HFFc6 (cell line): ENCODE measurements around the gene SLCO1A2. TPM values are rescaled to one million over a fixed set of nuclear protein-coding genes. Genes with fewer than 3 reads are reported as not detected.

Experiments
- DNase-seq: peaks from one replicate; pipeline ENCODE4 v3.0.0-alpha.2; 2018
- H3K27ac Mint-ChIP-seq: 2 replicates; pipeline ENCODE4 v1.8.0; 2020; ENCODE audit warnings: mild to moderate bottlenecking, mixed read lengths
- H3K27me3 Mint-ChIP-seq: 2 replicates; pipeline ENCODE4 v1.8.0; 2021; ENCODE audit warnings: mild to moderate bottlenecking, moderate library complexity, mixed read lengths; ENCODE audit not compliant: insufficient read depth
- H3K36me3 Mint-ChIP-seq: 2 replicates; pipeline ENCODE4 v1.8.0; 2021; ENCODE audit warnings: low read depth, mixed read lengths
- H3K4me1 Mint-ChIP-seq: 2 replicates; pipeline ENCODE4 v1.8.0; 2020; ENCODE audit warnings: low read depth, mixed read lengths
- H3K4me3 Mint-ChIP-seq: 2 replicates; pipeline ENCODE4 v1.8.0; 2020; ENCODE audit warnings: mild to moderate bottlenecking, moderate library complexity, mixed read lengths
- H3K9me3 Mint-ChIP-seq: 2 replicates; pipeline ENCODE4 v1.8.0; 2020; ENCODE audit warnings: mild to moderate bottlenecking, mixed read lengths
- total RNA-seq, 6 experiments: library from RNA; stranded (reverse); fragmentation: NEBNext Ultra II Directional; extraction: Animal tissue kit (Norgen Biotek cat#: 25700); gene quantifications; 2 replicates in 1 of 6; 3 replicates in 5 of 6; pipeline ENCODE4 v1.2.3, GENCODE V29; 2021
- TF ChIP-seq, protein P1 (sequence below): fragments of 200-600 bp; sonication (generic); IDR thresholded peaks from 2 replicates; pipeline ENCODE4 v1.5.0; 2021; ENCODE audit warnings: antibody characterized with exemption, mild to moderate bottlenecking

Gene SLCO1A2
- total RNA-seq, 6 experiments from 2014 or later = not detected

DNA sequence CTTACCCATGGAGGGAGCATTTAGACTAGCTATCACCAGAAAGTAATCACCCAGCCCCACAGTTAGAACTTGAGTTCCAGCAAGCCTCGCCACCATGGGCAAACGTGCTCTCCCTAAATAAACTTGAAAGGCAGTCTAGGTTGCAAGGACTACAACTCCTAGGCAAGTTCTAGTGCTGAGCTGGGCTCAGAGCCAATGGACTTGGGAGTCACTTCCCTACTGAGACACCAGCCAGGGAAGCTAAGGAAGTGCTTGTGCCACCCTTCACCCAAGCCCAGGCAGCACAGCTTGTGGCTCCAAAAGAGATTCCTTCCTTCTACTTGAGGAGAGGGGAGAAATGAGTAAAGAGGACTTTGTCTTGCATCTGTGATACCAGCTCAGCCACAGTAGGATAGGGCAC, 57.9 kb downstream of the SLCO1A2 start:
- Mint-ChIP-seq H3K27me3 (no peaks in the 10 kb centered on the region), H3K9me3 (no peaks in the 10 kb centered on the region; the same call in 1 of the 2 replicates), H3K4me3 (no peak overlapping the region), H3K4me1 (no peaks in the 10 kb centered on the region), H3K27ac (no peak overlapping the region), H3K36me3 (no peaks in the 10 kb centered on the region)
- DNase-seq = no peak
- TF ChIP-seq, protein P1, sequence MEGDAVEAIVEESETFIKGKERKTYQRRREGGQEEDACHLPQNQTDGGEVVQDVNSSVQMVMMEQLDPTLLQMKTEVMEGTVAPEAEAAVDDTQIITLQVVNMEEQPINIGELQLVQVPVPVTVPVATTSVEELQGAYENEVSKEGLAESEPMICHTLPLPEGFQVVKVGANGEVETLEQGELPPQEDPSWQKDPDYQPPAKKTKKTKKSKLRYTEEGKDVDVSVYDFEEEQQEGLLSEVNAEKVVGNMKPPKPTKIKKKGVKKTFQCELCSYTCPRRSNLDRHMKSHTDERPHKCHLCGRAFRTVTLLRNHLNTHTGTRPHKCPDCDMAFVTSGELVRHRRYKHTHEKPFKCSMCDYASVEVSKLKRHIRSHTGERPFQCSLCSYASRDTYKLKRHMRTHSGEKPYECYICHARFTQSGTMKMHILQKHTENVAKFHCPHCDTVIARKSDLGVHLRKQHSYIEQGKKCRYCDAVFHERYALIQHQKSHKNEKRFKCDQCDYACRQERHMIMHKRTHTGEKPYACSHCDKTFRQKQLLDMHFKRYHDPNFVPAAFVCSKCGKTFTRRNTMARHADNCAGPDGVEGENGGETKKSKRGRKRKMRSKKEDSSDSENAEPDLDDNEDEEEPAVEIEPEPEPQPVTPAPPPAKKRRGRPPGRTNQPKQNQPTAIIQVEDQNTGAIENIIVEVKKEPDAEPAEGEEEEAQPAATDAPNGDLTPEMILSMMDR = no peak

DNA sequence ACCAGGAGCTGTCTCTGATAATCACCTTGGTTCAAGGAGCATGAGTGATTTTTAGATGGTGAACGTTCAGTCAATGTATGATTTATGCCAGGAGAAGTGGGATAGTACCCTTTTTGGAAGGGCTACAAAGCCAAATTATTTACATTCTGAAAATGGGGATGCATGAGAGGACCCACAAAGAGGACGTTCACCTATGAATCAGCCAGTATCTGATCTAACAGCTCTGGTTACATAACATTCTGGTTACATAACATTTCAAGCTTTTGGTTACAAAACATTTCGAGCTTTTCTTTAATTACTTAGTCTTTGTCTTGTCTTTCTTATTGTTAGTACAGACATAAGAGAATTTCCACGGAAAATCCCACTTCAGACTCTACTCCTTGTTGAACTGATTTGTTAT, 68.8 kb downstream of the SLCO1A2 start:
- TF ChIP-seq, protein P1 = no peak
- H3K27me3 Mint-ChIP-seq = no peaks in the 10 kb centered on the region
- H3K36me3 Mint-ChIP-seq = no peaks in the 10 kb centered on the region
- no peaks in the 10 kb centered on the region for H3K4me1 Mint-ChIP-seq
- no peaks in the 10 kb centered on the region; the same call in 1 of the 2 replicates for H3K9me3 Mint-ChIP-seq
- H3K4me3 Mint-ChIP-seq = no peak overlapping the region
- no peak for DNase-seq
- H3K27ac Mint-ChIP-seq = no peak overlapping the region

DNA sequence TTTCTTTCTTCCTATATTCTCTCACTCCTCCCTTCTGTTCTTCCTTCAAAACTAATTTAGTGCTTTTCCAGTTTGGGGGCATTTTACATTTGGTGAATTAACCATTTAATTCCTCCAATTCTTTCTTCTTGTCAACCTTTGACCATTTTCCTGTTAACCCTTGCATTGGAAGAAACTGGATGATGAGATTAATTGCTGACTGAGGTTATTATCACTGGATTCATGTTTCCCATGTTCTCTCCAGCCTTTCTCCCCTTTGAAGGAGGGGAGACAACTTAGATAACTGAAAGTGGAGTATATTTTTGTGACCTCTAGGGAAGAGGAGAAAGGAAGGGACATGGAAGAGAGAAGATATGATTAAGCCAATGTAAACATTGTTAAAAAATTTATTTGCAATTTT, 70.5 kb downstream of the SLCO1A2 start:
- no peak overlapping the region for H3K27ac Mint-ChIP-seq
- no peaks in the 10 kb centered on the region for H3K27me3 Mint-ChIP-seq
- DNase-seq = no peak
- H3K4me3 Mint-ChIP-seq = no peak overlapping the region
- H3K4me1 Mint-ChIP-seq = no peaks in the 10 kb centered on the region
- TF ChIP-seq, protein P1 = no peak
- no peaks in the 10 kb centered on the region; the same call in 1 of the 2 replicates for H3K9me3 Mint-ChIP-seq
- no peaks in the 10 kb centered on the region for H3K36me3 Mint-ChIP-seq

DNA sequence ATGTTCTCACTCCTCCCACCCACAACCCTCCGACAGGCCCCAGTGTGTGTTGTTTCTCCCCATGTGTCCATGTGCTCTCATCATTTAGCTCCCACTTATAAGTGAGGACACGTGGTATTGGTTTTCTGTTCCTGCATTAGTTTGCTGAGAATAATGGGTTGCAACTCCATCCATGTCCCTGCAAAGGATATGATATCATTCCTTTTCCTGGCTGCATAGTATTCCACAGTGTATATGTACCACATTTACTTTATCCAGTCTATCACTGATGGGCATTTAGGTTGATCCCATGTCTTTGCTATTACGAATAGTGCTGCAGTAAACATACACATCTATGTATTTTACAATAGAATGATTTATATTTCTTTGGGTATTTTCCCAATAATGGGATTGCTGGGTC, 77.5 kb downstream of the SLCO1A2 start:
- TF ChIP-seq, protein P1 = no peak
- Mint-ChIP-seq H3K9me3 (no peaks in the 10 kb centered on the region), H3K27ac (no peak overlapping the region), H3K27me3 (0 out of 2 replicates have a peak, but pooled peaks cover 1% of the 10 kb centered on the region), H3K4me3 (no peak overlapping the region), H3K36me3 (no peaks in the 10 kb centered on the region), H3K4me1 (no peaks in the 10 kb centered on the region)
- no peak for DNase-seq

DNA sequence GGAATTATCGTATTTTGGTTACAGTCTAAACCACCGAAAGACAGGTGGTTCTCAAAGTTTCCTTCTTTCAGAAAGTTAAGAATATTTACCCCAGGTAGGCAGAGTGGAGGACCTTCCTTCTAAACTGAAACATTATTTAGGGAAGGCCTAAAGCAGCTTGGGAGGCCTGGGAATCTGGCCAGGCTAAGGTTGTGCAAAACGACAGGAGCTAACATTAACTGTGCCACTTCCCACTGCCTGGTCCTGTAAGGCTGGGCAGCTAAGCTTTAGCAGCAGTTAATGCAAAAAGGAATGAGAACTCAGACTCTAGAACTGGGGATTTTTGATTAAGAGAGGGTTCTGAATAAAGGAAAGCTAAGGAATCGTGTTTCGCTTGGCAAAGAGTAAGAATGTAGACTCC, 82.6 kb downstream of the SLCO1A2 start:
- Mint-ChIP-seq H3K27me3 (no peaks in the 10 kb centered on the region), H3K27ac (no peak overlapping the region), H3K4me1 (no peaks in the 10 kb centered on the region), H3K4me3 (no peak overlapping the region), H3K36me3 (no peaks in the 10 kb centered on the region), H3K9me3 (no peaks in the 10 kb centered on the region)
- DNase-seq = no peak
- TF ChIP-seq, protein P1 = no peak

DNA sequence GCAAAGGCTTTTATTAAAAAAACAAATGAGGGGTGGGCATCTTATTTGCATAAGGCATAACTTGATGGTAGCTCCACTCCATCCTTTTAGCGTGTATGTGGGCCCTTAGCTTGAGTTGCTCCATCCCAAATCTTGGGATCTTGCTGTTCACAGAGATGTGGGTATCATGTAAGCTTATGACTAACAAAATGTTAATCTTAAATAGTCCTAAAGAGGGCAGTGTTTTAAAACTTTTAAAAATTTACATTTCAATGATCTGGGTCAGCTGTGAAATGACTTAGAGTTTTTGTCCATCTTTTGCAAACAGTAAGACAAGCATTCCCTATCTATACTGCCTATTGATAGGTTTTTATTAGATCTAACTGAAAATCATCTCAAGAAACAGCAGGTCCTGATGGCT, 86.0 kb downstream of the SLCO1A2 start:
- TF ChIP-seq, protein P1 = peak; percentile 56
- Mint-ChIP-seq H3K27ac (no peak overlapping the region), H3K4me3 (no peak overlapping the region), H3K9me3 (no peaks in the 10 kb centered on the region), H3K36me3 (no peaks in the 10 kb centered on the region), H3K4me1 (no peaks in the 10 kb centered on the region), H3K27me3 (no peaks in the 10 kb centered on the region)
- DNase-seq = no peak
